Sciatic nerve (tissue), 2 donors: Measurements from ENCODE around the gene RBMS3. TPM values are rescaled to one million over a fixed set of nuclear protein-coding genes. Genes with fewer than 3 reads are reported as not detected.

Experiments
- ATAC-seq: fragments of 200-7000 bp; cut with Tn5 transposase; one replicate; pipeline ENCODE4 v1.9.1; 2020; ENCODE audit warnings: mild to moderate bottlenecking, moderate library complexity
- DNase-seq: peaks from one replicate; pipeline ENCODE4 v3.0.0-alpha.2; 2020; ENCODE audit warnings: low spot score
- intact Hi-C: fragments of 100-400 bp; cut with DNase I; formaldehyde crosslinking; loops from one replicate; pipeline ENCODE4 v1.14.2; 2022
- total RNA-seq: library from RNA; stranded (reverse); fragmentation: NEBNext Ultra II Directional; extraction: Animal tissue kit (Norgen Biotek cat#: 25700); gene quantifications from one replicate; pipeline ENCODE4 v1.2.1, GENCODE V29; 2021
- donor health status: DM: no; HTN: no; CAD: no.
- donor health status: DM: no; HTN: no; CAD: no.

Gene RBMS3
- total RNA-seq, 1 donor from 2014 or later: 161 TPM

DNA sequence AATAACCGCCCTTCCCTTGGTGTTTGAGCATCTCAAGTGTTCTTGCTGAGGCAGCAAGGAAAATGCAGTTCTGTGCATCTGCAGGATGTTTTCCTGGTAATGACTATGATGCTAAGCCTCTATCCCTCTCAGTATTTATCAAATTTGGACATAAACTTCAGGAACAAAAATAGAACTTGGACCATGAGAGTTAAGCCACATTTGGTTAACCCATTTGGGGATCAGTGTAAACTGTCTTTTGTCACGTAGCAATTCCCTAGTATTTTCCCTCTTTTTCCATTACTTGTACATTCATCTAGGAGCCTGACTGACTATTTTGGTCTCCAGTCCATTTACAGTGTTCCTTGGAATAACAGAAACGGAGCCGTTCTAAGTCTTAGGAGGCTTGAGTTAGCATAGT lies 250.8 kb downstream of the RBMS3 start:
- ATAC-seq: peak; percentile 43
- intact Hi-C loops: no loop called here

DNA sequence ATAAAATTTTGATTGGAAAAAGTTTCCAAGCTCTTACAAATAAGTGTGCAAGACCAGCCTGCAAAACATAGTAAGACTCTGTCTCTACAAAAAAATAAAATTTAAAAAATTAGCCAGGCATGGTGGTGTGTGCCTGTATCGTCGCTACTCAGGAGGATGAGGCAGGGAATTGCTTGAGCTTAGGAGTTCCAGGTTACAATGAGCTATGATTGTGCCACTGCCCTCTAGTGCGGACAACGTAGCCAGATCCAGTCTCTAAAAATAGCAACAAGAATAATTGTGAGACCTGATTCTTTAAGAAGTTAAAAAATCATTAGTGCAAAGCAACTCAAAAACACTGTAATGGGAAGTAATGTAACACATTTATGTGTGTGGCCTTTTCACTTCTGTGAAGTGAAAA lies 251.6 kb downstream of the RBMS3 start:
- ATAC-seq: no peak
- DNase-seq: no peak
- intact Hi-C loops: no loop called here

More for the DNA sequence above, 250.8 kb downstream of the RBMS3 start:
- no peak for DNase-seq

DNA sequence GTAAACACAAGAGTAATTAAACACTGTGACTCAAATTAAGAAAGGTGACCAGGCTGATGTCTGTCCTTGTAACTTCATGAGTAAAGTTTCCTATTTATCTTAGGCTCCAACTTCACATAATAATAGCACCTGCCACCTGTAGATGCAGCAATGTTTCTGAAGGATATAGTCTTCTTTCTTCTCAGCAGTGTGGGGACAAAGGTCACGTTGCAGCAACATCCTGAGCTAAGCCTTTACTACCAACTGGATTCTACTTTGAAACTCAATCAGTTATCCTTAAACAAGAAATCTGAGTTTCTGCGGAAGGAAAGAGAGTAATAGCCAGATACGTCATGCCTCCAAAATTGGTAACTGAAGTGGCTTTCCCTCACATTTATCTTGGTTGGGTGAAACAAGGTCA lies 253.1 kb downstream of the RBMS3 start:
- no peak for DNase-seq
- intact Hi-C loops: no loop called here
- no peak for ATAC-seq

DNA sequence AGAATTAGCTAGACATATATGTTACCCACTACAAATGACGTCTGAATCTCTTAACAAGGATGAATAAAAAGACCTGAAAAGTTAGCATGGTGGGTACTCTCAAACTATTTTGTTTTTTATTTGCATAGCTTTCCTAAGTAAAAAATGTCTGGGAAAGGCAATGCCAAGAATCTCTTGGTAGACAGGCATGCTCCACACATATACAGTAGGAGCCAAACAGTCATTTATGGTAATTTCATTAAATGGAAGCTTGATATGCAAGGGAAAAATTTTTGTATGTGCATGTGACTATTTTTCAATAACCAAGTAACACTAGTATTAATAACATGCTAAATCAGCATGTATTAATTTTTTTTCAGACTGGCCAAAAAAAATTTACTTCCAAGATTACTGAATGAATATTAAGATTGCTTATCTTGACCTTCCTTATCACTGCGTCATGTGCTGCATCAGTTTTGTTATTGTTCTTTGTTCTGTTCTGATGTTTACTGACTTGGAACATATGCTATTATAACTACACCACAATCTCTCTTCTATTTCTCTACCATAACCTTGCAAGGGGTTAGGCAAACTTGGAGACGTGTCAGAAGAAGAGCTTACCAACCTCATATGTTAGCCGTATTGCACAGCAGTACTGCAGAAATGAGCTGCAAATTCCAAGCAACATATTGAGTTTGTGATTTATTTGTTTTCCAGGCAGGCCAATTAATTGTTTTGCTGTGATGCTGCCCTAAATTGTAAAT lies 255.3 kb downstream of the RBMS3 start:
- no peak for ATAC-seq
- no peak for DNase-seq
- intact Hi-C loops: no loop called here

DNA sequence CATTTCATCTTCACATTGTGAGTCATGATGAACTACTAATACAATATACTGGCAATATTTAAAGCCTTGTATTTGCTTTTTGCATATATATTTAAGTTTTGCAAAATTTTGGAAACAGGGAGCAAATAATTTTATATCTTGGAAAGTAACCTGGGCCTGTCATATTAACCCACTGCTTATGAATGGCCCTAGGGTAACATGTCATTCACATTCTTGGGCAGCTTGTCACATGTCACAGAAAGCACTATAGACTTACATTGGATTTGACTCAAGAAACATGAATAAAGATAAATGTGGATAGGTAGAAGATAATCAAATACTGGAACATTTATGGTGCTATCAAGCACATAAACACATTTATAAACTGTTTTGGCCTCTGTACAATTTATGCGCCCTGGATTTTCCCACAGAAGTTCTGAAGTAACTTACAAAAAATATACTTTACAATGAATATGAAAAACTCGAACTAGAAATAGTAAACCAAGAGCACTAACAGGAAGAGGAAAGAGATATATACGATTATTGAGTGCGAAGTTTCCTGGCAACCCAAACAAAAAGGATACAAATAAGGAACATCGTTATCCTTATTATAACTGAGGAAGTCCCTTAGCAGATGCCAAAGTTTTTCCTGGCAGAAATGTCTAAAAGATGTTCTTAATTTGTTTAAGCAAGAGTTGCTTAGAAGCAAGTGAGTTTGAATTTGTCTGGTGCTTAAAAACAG lies 257.2 kb downstream of the RBMS3 start:
- ATAC-seq: peak; percentile 49
- intact Hi-C loops: no loop called here
- DNase-seq: no peak

DNA sequence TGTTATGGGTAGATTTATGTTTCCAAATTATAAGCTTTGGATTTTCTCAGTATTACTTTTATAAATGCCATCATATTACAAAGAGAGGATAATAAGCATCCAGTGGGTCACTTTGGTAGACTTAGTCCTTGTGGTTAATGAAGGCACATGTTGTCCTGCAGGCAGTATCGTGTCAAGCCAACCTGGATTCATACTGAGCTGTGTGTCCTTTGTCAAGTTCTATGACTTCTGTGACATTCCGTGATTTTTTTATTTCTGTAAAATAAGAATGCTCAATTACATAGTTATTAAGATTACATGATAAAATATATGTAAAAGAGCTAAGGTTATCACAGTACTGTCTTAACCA lies 257.7 kb downstream of the RBMS3 start:
- intact Hi-C loops: no loop called here
- ATAC-seq (peak; percentile 35), DNase-seq (no peak)

DNA sequence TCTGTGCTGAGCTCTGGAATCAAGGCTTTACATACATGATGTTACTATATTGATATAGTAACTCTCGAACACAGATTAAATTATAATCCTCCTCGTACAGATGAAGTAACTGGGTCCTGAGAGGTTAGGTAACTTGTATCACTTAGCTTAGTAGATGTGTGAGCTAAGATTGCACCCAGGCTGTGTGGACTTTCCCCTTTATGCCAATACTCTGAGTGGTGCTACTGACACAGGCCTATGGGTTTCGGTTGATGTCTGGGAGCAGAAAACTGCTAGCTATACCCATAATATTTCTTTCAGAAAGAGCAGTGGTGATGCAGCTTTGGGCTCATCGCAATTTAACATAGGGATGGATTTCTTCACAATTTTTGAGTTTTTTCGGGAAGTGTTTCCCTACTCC lies 259.7 kb downstream of the RBMS3 start:
- DNase-seq (no peak), ATAC-seq (no peak)

DNA sequence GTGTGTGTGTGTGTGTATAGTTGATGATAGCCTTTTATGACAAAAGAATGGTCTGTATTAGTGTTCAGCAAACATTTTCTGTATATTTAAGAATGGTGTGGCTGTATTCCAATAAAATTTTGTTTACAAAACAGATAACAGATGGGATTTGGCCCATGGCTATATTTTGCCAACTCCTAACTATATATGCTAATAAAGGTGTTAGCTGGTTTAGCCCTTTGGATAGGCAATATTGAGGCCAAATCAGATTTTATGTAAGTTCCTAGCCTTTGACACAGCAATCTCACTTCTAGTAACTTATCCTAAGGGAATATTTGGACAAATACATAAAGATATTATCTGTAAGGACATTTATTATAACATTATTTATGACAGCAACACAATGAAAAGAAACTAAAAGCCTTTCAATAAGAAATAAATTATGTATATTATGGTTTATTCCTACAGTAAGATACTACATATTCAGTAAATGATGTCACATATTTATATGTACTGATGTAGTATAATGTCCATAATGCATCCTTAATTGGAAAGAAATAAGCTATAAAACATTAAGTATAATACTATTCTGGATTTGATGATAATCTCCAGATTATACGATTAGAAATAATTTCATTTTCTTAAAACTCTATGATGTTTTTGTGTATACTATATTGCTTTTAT lies 264.0 kb downstream of the RBMS3 start:
- intact Hi-C loops: no loop called here
- ATAC-seq: no peak
- no peak for DNase-seq

More for the DNA sequence above, 259.7 kb downstream of the RBMS3 start:
- intact Hi-C loops: no loop called here

DNA sequence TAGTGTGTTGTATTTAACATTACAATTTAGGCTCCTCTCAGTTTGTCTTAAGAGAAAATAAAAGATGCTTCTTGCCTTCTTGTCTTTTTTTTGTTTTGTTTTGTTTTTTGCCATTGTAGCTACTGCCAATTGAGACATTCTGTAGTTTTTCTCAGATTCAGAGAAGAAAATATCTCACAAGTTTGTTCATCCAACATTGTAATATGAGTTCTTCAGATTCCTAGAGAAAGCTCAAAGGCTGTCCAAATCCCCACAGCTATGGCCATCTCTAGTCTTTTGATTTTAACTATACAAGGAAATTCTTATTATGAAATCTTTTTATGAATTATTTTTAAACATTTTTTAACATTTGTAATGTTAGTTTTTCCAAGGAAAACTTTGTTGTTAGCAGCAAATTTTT lies 264.7 kb downstream of the RBMS3 start:
- intact Hi-C loops: no loop called here
- ATAC-seq (peak; percentile 62), DNase-seq (no peak)

DNA sequence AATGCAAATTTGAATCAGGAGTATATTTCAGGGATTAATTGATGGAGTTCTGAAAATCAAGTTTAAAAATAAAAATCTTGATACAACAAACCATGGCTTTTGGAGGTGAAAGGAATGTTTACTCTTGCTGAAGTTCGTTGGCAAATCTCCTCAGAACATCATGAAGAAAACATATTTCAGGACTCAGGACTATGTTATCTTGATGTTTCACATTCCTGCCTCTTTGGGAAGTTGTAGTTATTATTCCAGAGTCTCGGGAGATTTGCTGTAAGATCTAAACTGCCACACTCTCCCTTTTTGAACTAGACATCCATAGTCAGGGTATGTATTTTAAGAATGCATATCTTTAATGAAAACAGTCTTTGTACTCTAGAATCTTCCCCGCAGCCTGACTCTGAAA lies 271.2 kb downstream of the RBMS3 start:
- no peak for DNase-seq
- no peak for ATAC-seq
- intact Hi-C loops: no loop called here

DNA sequence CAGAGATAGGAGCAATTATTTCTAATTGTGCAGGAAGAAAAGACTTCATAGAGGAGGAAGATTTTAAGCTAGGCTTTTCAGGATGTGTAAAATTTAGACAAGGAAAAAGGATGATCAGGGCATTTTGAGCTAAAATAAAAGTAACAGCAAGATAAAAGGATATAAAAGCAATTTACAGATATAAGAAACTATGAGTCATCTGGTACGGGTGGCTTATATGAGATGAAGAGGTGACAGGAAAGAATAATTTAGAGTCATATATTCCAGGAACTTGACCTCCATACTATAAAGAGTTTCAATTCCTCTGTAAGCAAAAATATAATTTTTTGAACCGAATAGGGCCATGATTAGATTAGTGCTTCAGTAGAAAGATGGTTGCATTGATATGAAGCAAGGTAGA lies 273.7 kb downstream of the RBMS3 start:
- intact Hi-C loops: no loop called here
- DNase-seq: no peak
- ATAC-seq: no peak

DNA sequence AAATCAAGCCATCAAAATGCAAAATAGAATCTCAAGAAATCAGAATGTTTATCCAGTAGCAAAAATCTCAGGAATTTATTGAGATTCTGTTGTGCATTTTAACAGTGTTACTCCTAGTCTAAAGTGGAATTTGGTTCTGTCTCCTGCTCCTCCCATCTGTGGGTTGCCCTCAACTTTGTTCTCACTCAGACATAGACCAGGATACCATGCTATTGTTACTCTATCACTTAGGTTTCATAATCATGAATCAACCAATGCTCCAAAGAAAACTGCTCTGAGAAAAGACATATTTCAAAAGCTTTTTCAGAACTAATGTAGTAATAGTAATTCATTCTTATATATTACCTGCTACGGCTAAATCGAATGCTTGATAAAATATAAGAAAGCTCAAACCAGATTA lies 274.7 kb downstream of the RBMS3 start:
- no peak for ATAC-seq
- no peak for DNase-seq
- intact Hi-C loops: no loop called here

DNA sequence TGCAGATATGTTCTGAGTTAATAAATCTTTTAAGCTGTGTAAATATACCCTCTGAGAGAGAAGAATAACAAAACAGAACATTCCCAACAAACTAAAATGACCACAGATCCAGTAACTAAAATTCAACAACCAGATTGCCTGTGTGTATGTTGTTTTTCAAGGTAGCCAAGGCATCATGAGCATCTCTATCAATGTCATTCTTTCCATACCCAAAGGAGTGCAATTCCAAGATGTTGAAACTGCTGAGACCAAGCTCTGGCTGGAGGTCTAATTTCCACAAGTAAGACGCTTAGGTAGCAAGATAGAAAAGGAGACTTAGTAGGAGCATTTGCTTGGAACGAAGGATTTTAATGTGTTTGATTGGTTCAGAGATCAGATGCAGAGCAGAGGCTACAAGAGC lies 276.3 kb downstream of the RBMS3 start:
- ATAC-seq (peak; percentile 40), DNase-seq (no peak)
- intact Hi-C loops: no loop called here

DNA sequence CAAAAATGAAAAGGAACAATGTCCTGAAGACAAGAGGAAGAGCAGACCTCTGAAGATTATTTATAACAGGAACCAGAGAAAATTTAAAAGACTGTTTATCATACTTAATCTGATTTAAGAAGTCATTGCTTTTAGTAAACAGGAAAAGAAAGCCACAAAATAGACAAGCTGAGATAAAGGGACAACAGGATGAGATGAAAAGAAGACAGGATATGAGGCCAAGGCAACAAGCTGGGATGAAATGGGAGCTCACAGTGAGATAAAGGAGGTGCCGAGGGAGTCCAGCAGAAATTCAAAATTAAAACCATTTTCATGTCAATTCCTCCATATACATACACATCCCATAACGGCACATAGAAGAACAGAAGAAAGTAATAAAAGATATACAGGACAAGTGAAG lies 277.0 kb downstream of the RBMS3 start:
- ATAC-seq (no peak), DNase-seq (no peak)
- intact Hi-C loops: no loop called here

DNA sequence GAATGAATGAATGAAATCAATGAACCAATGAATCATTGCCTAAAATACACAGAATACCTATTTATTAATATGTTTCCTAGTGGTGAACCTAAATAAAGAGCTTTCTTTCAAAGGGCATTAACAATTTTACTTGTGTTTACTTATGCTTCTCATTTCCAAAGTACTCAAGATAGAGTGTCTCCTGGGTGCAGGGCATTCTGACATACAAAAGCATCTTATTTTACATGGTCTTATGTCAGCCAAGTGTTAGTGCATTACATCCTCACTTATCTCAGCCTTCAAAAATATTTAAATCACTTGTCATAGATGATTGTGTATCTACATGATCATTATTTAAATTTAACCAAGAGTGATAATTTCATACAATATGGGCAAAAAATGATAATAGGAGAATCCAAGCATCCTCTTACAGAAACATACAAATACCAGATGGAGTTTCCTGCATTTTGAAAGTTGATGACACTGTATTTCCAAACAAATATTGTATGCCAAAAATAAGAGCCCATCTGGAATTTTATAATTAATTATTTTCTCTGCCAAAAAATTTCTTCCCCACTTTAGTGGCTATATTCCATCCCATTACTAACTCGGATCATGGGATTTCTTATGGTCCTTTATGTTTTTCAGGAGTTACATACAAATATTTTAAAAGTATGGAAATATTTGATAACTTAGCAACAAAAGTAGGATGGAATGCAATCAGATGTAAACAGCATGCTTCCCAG lies 279.0 kb downstream of the RBMS3 start:
- ATAC-seq: no peak
- DNase-seq: no peak
- intact Hi-C loops: no loop called here

DNA sequence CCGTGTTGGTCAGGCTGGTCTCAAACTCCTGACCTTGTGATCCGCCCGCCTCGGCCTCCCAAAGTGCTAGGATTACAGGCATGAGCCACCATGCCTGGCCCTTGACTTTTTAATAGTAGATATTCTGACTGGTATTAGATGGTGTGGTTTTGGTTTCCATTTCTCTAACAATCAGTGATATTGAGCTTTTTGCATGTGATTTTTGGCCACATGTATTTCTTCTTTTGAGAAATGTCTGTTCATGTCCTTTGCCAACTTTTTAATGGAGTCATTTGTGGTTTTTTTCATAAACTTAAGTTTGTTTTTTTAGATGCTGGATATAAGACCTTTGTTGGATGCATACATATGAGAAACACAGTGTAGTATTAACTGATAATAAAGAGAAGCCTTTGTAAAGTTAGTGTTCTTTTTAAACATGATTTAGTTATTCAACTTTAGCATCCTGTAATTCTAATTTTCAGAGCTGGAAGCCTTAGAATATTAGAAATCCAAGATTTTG lies 280.8 kb downstream of the RBMS3 start:
- DNase-seq (no peak), ATAC-seq (no peak)
- intact Hi-C loops: no loop called here

DNA sequence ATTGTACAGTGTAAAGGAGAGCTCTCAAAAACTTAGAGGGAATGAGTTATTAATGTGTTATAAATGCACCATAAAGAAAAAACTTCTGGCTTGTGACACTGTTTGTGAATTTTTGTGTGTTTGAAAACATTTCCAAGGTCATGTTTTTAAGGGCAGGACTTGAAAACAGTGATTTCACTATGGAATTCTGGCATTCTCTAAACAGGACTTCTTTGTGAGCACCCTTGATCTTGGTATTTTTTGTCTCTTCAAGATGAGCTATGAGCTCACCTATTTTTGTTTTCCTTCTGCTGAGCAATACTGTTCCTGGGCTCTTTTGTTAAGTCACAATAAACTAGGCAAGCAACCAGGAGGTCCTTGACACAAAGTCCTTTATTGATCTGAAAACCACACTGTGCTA lies 284.4 kb downstream of the RBMS3 start:
- no peak for DNase-seq
- ATAC-seq: peak; percentile 70
- intact Hi-C loops: no loop called here

DNA sequence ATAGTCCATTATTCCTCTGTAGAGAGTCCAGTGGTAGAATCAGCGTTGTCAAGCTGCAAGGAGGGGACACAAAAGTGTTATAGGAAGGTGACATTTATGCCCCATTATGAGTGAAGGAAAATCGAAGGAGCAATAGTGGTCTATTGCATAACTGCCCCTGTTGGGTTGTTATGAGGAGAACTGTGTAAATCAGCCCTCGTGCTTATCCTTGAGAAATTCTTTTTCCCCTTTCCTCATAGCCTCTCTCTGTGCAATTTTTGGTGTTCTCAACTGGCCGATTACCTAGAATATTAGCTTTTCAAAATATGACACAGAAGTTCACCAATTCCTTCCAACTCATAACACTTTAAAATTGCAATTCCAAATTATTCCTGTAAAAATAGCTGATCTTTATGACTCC lies 286.6 kb downstream of the RBMS3 start:
- intact Hi-C loops: no loop called here
- DNase-seq: no peak
- peak; percentile 85 for ATAC-seq

DNA sequence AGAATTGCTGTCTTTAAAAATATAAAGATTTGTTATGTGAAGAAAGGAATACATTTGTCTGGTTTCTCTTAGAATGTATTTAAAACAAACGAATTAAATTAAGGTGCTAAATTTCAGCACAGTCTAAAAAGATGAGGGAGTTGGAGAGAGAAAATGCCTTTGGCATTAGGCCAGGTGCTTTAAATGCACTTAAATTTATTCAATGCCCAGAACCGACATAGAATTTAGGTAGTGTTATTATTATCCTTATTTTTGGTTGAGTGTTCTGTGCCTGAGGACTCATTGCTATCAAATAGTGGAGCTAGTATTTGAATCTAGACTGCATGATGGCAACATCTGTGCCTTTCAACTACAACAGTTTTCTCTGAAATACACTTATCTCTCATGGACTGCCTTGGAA lies 287.5 kb downstream of the RBMS3 start:
- DNase-seq: no peak
- no peak for ATAC-seq
- intact Hi-C loops: no loop called here

DNA sequence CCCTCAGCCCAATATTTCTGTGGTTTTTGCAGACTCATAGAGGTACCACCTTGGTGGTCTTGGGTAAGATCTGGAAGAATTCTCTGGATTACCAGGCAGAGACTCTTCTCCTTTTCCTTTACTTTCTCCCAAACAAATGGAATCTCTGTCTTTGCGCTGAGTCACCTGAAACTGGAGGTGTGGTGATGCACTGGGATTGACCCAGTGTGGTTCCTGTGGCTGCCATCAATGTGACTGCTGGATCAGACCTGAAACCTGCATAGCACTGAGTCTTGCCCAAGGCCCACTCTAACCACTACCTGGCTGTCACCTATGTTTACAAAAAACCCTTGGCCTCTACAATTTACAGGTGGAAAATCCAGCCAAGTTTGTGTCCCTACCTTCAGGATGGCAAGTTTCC lies 295.3 kb downstream of the RBMS3 start:
- intact Hi-C loops: no loop called here
- no peak for ATAC-seq
- DNase-seq: no peak
